ENCODE measurements around the gene SLC36A3.
"Not testable (repeated sequence)": the region's sequence is repeated elsewhere in the genome, so short reads cannot be mapped to it uniquely, and the experiment has no call there.

SLC36A3 gene

DNA sequence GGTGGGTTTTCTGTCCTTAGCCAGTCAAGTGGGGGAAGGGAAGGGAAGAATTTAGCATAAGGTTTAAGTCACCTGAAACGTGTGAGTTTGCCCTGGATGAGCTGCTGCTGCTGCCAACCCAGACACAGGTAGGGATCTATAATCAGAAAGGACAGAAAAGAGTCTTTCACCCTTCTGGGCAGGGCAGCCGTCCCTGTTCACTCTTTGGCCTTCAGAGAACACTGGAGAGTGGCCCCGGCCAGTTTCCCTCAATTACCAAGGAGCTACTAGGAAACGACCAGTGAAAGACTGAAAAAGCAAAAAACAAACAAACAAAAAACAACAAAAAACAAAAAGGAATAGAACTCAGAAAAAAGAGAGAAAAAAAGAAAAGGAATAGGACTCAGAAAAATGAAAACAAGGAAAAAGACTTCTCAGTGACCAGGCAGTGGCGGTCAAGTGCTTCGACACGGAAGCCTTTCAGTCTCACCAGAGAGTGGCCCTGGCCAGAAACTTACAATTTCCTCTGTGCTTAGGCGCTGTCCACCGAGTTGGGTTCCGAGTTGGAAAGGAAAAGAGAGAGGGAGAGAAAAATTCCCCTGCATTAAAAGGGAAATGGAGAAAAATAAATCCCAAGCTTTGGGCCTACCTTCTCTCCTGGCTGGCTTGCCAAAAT is 53.1 kb downstream of the SLC36A3 start:
- Histone ChIP-seq H3K36me3 (replicated peaks) (no peaks in the 10 kb centered on the region), H3K4me3 (no peak overlapping the region), H3K4me1 (peaks cover 10% of the 10 kb centered on the region), H3K9me3 (no peaks in the 10 kb centered on the region), H3K27me3 (ENCODE audit: low read depth) (no peaks in the 10 kb centered on the region)
- DNase-seq (ENCODE audit: low spot score in 2 of 2), result no peak
- in situ Hi-C loops (cut with MboI; ENCODE audit: low sequenced_read_pairs), result no loop called here

DNA sequence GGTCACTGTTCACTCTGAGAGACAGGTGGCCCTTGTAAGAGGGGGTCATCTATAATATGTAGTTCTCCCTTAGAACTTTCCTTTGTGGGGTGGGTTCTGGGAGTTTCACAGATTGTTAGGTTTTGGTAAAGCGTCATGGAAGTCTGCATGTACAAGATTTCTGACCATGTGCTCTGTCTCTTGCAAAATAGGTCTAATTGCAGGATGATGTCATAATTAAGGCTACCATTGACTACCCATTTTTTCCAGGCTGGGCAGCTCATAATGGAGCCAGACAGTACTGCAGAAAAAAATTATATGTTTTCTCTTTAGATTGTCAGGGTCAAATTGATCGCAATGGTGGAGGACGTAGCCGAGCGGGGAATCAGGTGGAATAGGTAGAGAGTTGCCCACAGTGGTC is 54.3 kb downstream of the SLC36A3 start:
- Histone ChIP-seq H3K36me3 (replicated peaks) (no peaks in the 10 kb centered on the region), H3K4me3 (no peak overlapping the region), H3K9me3 (no peaks in the 10 kb centered on the region), H3K4me1 (peaks cover 10% of the 10 kb centered on the region), H3K27me3 (ENCODE audit: low read depth) (no peaks in the 10 kb centered on the region)
- in situ Hi-C loops (cut with MboI; ENCODE audit: low sequenced_read_pairs), result no loop called here
- no peak for DNase-seq (ENCODE audit: low spot score in 2 of 2)

GRCh38 chr5:151248651-151249050 is 54.9 kb downstream of the SLC36A3 start:
- no peaks in the 10 kb centered on the region for H3K9me3 ChIP-seq
- no peak overlapping the region for H3K4me3 ChIP-seq
- no peak for DNase-seq (ENCODE audit: low spot score in 2 of 2)
- H3K36me3 ChIP-seq (replicated peaks), result no peaks in the 10 kb centered on the region
- in situ Hi-C loops (cut with MboI; ENCODE audit: low sequenced_read_pairs), result no loop called here
- H3K4me1 ChIP-seq, result peaks cover 6% of the 10 kb centered on the region
- H3K27me3 ChIP-seq (ENCODE audit: low read depth), result no peaks in the 10 kb centered on the region

DNA sequence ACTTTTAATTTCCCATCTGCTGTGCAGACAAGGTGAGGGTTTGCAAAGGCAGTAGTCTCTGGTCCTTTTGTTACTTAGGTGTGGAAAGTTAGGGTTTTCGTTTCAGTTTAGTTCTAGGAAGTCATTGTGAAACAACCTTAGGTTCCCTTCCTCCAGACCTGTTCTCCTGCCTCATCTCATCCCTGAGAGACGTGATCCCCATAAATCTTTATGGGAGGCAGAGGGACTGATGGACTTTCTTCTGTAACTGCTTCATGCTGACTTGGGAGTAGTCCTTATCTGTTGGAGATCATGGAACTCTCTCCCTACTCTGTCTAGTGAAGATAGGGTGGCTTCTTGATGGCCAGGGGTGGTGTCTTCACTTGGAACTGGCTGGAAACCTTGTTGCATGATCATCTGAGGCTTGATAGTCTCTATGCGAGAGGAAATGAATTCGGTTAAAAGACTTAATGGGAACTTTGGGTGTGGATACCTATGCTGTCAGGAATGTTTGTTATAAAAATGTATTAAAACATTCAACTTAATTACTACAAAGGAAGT is 57.8 kb downstream of the SLC36A3 start:
- no peak for DNase-seq (ENCODE audit: low spot score in 2 of 2)
- Histone ChIP-seq H3K4me1 (no peaks in the 10 kb centered on the region), H3K27me3 (ENCODE audit: low read depth) (no peaks in the 10 kb centered on the region), H3K36me3 (replicated peaks) (no peaks in the 10 kb centered on the region), H3K9me3 (no peaks in the 10 kb centered on the region), H3K4me3 (no peak overlapping the region)
- in situ Hi-C loops (cut with MboI; ENCODE audit: low sequenced_read_pairs), result no loop called here

- in situ Hi-C loops (cut with MboI; ENCODE audit: low sequenced_read_pairs), result no loop called here
- Histone ChIP-seq H3K36me3 (replicated peaks) (no peaks in the 10 kb centered on the region), H3K4me3 (no peak overlapping the region), H3K27me3 (ENCODE audit: low read depth) (no peaks in the 10 kb centered on the region), H3K9me3 (no peaks in the 10 kb centered on the region), H3K4me1 (no peaks in the 10 kb centered on the region)
- no peak for DNase-seq (ENCODE audit: low spot score in 2 of 2)
Observed at GRCh38 chr5:151244206-151244605, 59.4 kb downstream of the SLC36A3 start.

GRCh38 chr5:151243564-151243963 is 60.0 kb downstream of the SLC36A3 start:
- H3K4me3 ChIP-seq, result no peak overlapping the region
- in situ Hi-C loops (cut with MboI; ENCODE audit: low sequenced_read_pairs), result no loop called here
- no peak for DNase-seq (ENCODE audit: low spot score in 2 of 2)

DNA sequence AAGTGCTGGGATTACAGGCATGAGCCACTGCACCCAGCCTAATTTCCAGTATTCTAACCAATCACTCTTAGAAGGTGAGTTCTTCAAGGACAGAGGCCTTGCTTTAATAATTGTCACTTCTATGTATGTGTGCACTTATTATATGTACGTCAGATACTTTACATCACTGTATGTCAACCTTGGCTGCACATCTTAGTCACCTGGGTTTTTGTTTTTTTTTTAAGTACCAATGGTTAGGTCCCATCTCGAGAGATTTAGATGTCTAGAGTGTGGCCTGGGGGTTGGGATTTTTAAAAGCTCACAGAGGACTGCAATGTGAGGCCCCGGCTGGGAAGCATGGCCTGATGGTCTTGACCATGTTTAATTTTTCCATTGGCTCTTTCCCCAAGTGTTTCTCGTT is 60.4 kb downstream of the SLC36A3 start:
- Histone ChIP-seq H3K27me3 (ENCODE audit: low read depth) (no peaks in the 10 kb centered on the region), H3K4me3 (no peak overlapping the region), H3K4me1 (no peaks in the 10 kb centered on the region), H3K36me3 (replicated peaks) (no peaks in the 10 kb centered on the region), H3K9me3 (no peaks in the 10 kb centered on the region)
- in situ Hi-C loops (cut with MboI; ENCODE audit: low sequenced_read_pairs), result no loop called here
- no peak for DNase-seq (ENCODE audit: low spot score in 2 of 2)

More at GRCh38 chr5:151243564-151243963, 60.0 kb downstream of the SLC36A3 start:
- Histone ChIP-seq H3K4me1 (no peaks in the 10 kb centered on the region), H3K27me3 (ENCODE audit: low read depth) (no peaks in the 10 kb centered on the region), H3K36me3 (replicated peaks) (no peaks in the 10 kb centered on the region), H3K9me3 (no peaks in the 10 kb centered on the region)

DNA sequence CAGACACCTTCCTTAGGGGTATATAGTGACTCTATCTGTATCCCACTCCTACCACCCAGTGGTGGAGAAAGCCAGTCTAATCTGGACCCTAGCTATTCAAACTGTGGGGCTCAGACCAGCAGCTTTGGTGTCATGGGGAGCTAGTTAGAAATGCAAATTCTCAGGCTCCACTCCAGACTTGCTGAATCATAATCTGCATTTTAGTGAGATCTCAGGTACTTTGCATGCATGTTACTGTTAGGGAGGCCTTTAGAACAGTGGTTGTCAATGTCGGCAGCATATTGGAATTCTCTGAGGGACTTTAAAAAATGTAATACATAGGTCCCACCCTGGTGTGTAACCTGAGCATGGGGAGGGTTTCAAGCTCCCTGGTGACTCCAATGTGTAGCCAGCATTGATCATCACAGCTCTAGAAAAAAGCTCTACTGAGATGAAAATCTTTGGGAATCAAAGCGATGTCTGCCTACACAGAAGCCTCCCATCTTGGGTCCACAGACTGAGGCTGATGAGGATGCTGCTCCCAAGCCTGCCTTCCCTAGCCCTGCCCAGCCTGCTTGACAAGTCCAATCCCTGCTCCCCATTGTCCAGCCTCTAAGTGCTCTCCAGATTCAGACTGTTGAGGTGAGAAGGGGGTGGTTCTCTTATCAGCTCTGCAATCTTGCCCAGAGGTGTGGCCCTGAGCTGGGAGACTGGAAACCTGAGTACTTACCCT is 62.5 kb downstream of the SLC36A3 start:
- H3K27me3 ChIP-seq (ENCODE audit: low read depth), result no peaks in the 10 kb centered on the region
- in situ Hi-C loops (cut with MboI; ENCODE audit: low sequenced_read_pairs), result no loop called here
- H3K9me3 ChIP-seq, result no peaks in the 10 kb centered on the region
- no peak overlapping the region for H3K4me3 ChIP-seq
- no peaks in the 10 kb centered on the region for H3K4me1 ChIP-seq
- DNase-seq (ENCODE audit: low spot score in 2 of 2), result no peak
- no peaks in the 10 kb centered on the region for H3K36me3 ChIP-seq (replicated peaks)

- H3K4me3 ChIP-seq; in situ Hi-C loops (cut with MboI; ENCODE audit: low sequenced_read_pairs); H3K9me3 ChIP-seq; H3K27me3 ChIP-seq (ENCODE audit: low read depth); H3K4me1 ChIP-seq; H3K36me3 ChIP-seq (replicated peaks); DNase-seq (ENCODE audit: low spot score in 2 of 2): not testable (repeated sequence)
Observed at GRCh38 chr5:151240268-151240835, 63.2 kb downstream of the SLC36A3 start.

DNA sequence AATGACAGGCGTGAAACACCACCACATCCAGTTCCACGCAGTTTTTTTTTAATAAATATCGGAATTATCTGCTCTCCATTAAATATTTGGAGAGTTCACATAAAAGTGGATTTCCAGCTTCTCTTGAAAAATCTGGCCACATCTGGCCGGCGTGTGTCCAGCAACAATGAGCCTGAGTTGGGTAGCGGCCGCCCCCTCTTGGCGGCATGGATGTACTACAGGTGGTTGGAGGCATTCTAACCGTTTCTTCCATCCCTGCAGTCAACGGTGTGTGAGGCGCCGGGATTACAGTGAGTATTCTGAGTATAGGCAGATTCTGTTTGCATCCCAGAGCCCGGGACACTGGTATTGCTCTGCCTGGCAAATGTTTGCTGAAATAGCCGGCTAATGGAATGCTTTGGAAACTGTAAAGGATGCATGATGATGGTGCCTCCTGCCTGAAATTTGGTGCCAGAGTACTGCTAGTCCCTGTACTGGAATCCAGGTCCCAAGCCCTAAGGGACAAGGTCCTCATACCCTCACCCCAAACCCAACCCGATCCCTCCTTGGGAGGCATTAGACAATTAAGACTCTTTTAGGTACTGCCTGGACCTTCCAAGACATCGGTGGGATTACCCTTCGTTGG is 64.2 kb downstream of the SLC36A3 start:
- no peaks in the 10 kb centered on the region for H3K27me3 ChIP-seq (ENCODE audit: low read depth)
- no peaks in the 10 kb centered on the region for H3K36me3 ChIP-seq (replicated peaks)
- DNase-seq (ENCODE audit: low spot score in 2 of 2), result peak; percentile 30 to 85
- no peaks in the 10 kb centered on the region for H3K4me1 ChIP-seq
- H3K9me3 ChIP-seq, result no peaks in the 10 kb centered on the region
- in situ Hi-C loops (cut with MboI; ENCODE audit: low sequenced_read_pairs), result no loop called here
- H3K4me3 ChIP-seq, result no peak overlapping the region

DNA sequence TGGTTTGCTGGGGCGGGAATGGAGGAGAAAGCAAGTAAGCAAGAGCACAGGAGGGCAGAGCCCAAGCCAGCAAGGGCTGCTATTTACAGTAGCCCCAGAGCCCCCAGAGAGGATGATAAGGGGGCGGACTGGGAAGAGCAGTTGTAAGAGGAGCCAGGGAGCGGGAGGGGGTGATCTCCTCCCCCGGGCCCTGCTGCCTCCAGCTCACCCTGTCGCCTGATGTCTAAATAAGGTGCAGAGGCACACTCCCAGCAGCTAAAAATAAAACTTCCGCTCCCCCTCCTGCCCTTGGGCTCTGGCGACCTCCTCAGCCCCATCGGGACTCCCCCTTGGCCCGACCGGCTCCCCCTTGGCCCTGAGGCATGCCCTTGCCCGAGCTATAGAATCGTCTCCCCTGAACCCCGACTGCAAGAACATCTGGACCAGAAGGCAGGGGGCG is 65.2 kb downstream of the SLC36A3 start:
- Histone ChIP-seq H3K9me3 (no peaks in the 10 kb centered on the region), H3K4me3 (no peak overlapping the region), H3K4me1 (no peaks in the 10 kb centered on the region), H3K27me3 (ENCODE audit: low read depth) (no peaks in the 10 kb centered on the region), H3K36me3 (replicated peaks) (no peaks in the 10 kb centered on the region)
- no peak for DNase-seq (ENCODE audit: low spot score in 2 of 2)
- in situ Hi-C loops (cut with MboI; ENCODE audit: low sequenced_read_pairs), result no loop called here

DNA sequence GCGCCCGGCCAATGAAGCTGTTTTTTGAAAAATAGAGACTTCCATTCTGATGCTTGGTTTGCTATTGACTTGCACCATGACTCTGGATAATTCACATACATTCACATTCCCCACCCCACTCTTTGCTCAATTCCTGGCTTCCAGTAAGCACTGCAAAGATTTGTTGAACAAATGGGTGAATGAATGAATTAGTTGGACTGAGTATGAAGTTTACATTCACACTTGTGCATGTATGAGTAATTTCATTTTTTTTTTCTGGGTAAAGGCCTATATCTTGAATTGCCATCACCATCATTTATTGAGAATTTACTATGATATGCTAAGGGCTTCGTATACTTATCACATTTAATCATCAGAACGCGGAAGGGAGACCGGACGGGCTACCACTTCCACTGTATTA is 65.9 kb downstream of the SLC36A3 start:
- H3K27me3 ChIP-seq (ENCODE audit: low read depth), result no peaks in the 10 kb centered on the region
- no peaks in the 10 kb centered on the region for H3K4me1 ChIP-seq
- no peaks in the 10 kb centered on the region for H3K9me3 ChIP-seq
- no peak overlapping the region for H3K4me3 ChIP-seq
- no peaks in the 10 kb centered on the region for H3K36me3 ChIP-seq (replicated peaks)
- in situ Hi-C loops (cut with MboI; ENCODE audit: low sequenced_read_pairs), result no loop called here
- no peak for DNase-seq (ENCODE audit: low spot score in 2 of 2)

- Histone ChIP-seq H3K36me3 (replicated peaks) (no peaks in the 10 kb centered on the region), H3K4me3 (no peak overlapping the region), H3K9me3 (no peaks in the 10 kb centered on the region), H3K27me3 (ENCODE audit: low read depth) (no peaks in the 10 kb centered on the region), H3K4me1 (no peaks in the 10 kb centered on the region)
- in situ Hi-C loops (cut with MboI; ENCODE audit: low sequenced_read_pairs), result no loop called here
- no peak for DNase-seq (ENCODE audit: low spot score in 2 of 2)
Observed at GRCh38 chr5:151236888-151237287, 66.7 kb downstream of the SLC36A3 start.

DNA sequence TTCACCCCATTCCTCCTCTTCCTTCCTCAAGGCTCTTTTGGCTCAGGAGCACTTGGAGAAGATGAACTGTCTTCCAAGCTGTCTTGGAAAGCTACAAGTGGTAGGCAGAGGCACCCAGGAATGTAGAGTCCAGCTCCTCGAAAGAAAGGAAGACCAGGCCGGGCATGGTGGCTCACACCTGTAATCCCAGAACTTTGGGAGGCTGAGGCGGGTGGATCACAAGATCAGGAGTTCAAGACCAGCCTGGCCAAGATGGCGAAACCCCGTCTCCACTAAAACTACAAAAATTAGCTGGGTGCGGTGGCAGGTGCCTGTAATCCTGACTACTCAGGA is 68.4 kb downstream of the SLC36A3 start:
- H3K4me1 ChIP-seq; H3K4me3 ChIP-seq; in situ Hi-C loops (cut with MboI; ENCODE audit: low sequenced_read_pairs); DNase-seq (ENCODE audit: low spot score in 2 of 2); H3K9me3 ChIP-seq; H3K27me3 ChIP-seq (ENCODE audit: low read depth); H3K36me3 ChIP-seq (replicated peaks): not testable (repeated sequence)

All from HAP-1 (cell line).